Measurements from ENCODE around the gene IKZF3.

The IKZF3 gene

GRCh38 chr17:39755554-39756379 is 108.3 kb downstream of the IKZF3 start (continued):
- TF ChIP-seq ZNF398 (tag by site-specific recombination; IDR thresholded peaks at IDR 0.05) (peak; percentile 52), ZNF571 (tag by site-specific recombination; IDR thresholded peaks at IDR 0.05) (no peak), ZNF341 (tag by site-specific recombination; IDR thresholded peaks at IDR 0.05; ENCODE audit: low read depth) (peak; percentile 40), ZNF335 (tag by site-specific recombination; conservative IDR thresholded peaks at IDR 0.05) (peak; percentile 54), ZNF221 (tag by site-specific recombination; IDR thresholded peaks at IDR 0.05; ENCODE audit: borderline replicate concordance) (no peak), ZNF114 (tag by site-specific recombination; IDR thresholded peaks at IDR 0.05) (no peak), GLIS1 (tag by site-specific recombination; IDR thresholded peaks at IDR 0.05) (peak; percentile 82)

GRCh38 chr17:39754958-39755553 is 109.1 kb downstream of the IKZF3 start:
- Histone ChIP-seq H3K9me3 (ENCODE audit: control insufficient read depth, insufficient read depth, low read depth, low read length) (no peaks in the 10 kb centered on the region), H3K4me3 (ENCODE audit: low read depth, low read length) (peak overlapping the region; percentile 50), H3K4me1 (ENCODE audit: control insufficient read depth, insufficient read depth, low read length) (peaks cover 4% of the 10 kb centered on the region; the same call in 1 of the 2 replicates), H3K27ac (ENCODE audit: extremely low read depth, low read depth, low read length) (peak overlapping the region; percentile 87), H3K36me3 (ENCODE audit: control insufficient read depth in 2 of 2, insufficient read depth in 1 of 2, low read length in 2 of 2) (no peaks in the 10 kb centered on the region)
- ChIA-PET CTCF (interaction anchor here (0.6 to 10.1 kb wide), 16 partner anchors 15 to 664 kb away, joined by 3 to 140 read pairs (median 4); partner anchors contain the start of genes ERBB2, MIEN1 and PPP1R1B), POLR2A (interaction anchor here (0.7 to 2.1 kb wide), 4 partner anchors 8 to 207 kb away, joined by 3 to 7 read pairs (median 4); partner anchors contain the start of gene PGAP3)
- TF ChIP-seq ZBTB6 (tag by site-specific recombination; IDR thresholded peaks at IDR 0.05) (peak; percentile 31; the same call in 1 of the 2 replicates), ZNF148 (tag by site-specific recombination; IDR thresholded peaks at IDR 0.05; ENCODE audit: borderline replicate concordance) (no peak)

- H3K9me3 ChIP-seq (ENCODE audit: control insufficient read depth, insufficient read depth, low read depth, low read length): no peaks in the 10 kb centered on the region
- H3K27ac ChIP-seq (ENCODE audit: extremely low read depth, low read depth, low read length): peak overlapping the region; percentile 87
- POLR2A ChIA-PET: interaction anchor here (0.7 to 2.3 kb wide), 5 partner anchors 9 to 206 kb away, joined by 3 to 8 read pairs (median 4); partner anchors contain the start of genes ERBB2 and MIEN1
- no peaks in the 10 kb centered on the region for H3K36me3 ChIP-seq (ENCODE audit: control insufficient read depth in 2 of 2, insufficient read depth in 1 of 2, low read length in 2 of 2)
- H3K4me1 ChIP-seq (ENCODE audit: control insufficient read depth, insufficient read depth, low read length): peaks cover 4% of the 10 kb centered on the region; the same call in 1 of the 2 replicates
- peak overlapping the region; percentile 50 for H3K4me3 ChIP-seq (ENCODE audit: low read depth, low read length)
- CTCF ChIA-PET: interaction anchor here (0.6 to 10.1 kb wide), 30 partner anchors 8 to 663 kb away, joined by 3 to 140 read pairs (median 4); partner anchors contain the start of genes ERBB2, MIEN1, PNMT and PPP1R1B
- TF ChIP-seq ZEB2 (tag by site-specific recombination; IDR thresholded peaks at IDR 0.05) (peak; percentile 71), ZNF510 (tag by site-specific recombination; IDR thresholded peaks at IDR 0.05; ENCODE audit: insufficient replicate concordance) (no peak), ZNF433 (tag by site-specific recombination; IDR thresholded peaks at IDR 0.05; ENCODE audit: low read depth) (no peak), ZNF423 (tag by site-specific recombination; IDR thresholded peaks at IDR 0.05) (peak; percentile 80), ZNF830 (tag by site-specific recombination; IDR thresholded peaks at IDR 0.05; ENCODE audit: low read depth) (no peak), WT1 (tag by site-specific recombination; IDR thresholded peaks at IDR 0.05) (no peak), ZNF266 (tag by site-specific recombination; IDR thresholded peaks at IDR 0.05; ENCODE audit: low read depth) (no peak), ZNF610 (tag by site-specific recombination; IDR thresholded peaks at IDR 0.05; ENCODE audit: borderline replicate concordance) (0 out of 2 replicates have a peak, but pooled peaks have one; percentile 51), ZNF132 (tag by site-specific recombination; IDR thresholded peaks at IDR 0.05; ENCODE audit: borderline replicate concordance) (no peak), GLIS1 (tag by site-specific recombination; IDR thresholded peaks at IDR 0.05) (peak; percentile 96), ZXDB (tag by site-specific recombination; IDR thresholded peaks at IDR 0.05) (no peak), SETDB1 (IDR thresholded peaks at IDR 0.05; ENCODE audit: insufficient read length, low read length) (no peak), ZBTB44 (tag by site-specific recombination; IDR thresholded peaks at IDR 0.05) (no peak), ZNF548 (tag by site-specific recombination; IDR thresholded peaks at IDR 0.05) (no peak)
Measured at GRCh38 chr17:39754161-39754957, 109.8 kb downstream of the IKZF3 start.
